ENCODE data around the gene TET1. TPM values are rescaled to one million over a fixed set of nuclear protein-coding genes. Genes with fewer than 3 reads are reported as not detected.

The TET1 gene
- total RNA-seq, 3 donors from 2014 or later: 6.9 to 12.8 (median 6.9) TPM

DNA sequence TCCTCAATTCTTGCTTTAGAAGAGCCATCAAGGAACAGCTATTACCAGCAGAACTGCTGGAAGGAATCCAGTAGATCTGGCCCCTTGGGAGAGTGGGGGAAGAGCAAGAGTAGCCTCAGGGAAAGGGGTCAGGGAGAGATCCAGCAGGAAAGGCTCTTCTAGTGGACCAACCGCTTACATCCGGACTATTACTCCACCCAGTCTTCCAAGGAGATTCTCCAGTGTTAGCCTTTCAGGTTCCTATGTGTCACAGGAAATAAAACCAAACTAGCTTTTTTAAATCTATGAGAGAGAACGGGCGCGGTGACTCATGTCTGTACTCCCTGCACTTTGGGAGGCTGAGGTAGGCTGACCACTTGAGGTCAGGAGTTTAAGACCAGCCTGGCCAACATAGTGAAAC, 34.3 kb downstream of the TET1 start:
- Histone ChIP-seq H3K9me3 (no peaks in the 10 kb centered on the region), H3K27ac (no peak overlapping the region), H3K4me3 (no peak overlapping the region), H3K36me3 (no peaks in the 10 kb centered on the region), H3K27me3 (no peaks in the 10 kb centered on the region), H3K4me1 (no peaks in the 10 kb centered on the region)
- DNase-seq (ENCODE audit: low spot score in 2 of 2): no peak
- intact Hi-C loops (cut with DNase I; ENCODE audit: low total_unique reads): no loop called here
- TF ChIP-seq, protein P1, sequence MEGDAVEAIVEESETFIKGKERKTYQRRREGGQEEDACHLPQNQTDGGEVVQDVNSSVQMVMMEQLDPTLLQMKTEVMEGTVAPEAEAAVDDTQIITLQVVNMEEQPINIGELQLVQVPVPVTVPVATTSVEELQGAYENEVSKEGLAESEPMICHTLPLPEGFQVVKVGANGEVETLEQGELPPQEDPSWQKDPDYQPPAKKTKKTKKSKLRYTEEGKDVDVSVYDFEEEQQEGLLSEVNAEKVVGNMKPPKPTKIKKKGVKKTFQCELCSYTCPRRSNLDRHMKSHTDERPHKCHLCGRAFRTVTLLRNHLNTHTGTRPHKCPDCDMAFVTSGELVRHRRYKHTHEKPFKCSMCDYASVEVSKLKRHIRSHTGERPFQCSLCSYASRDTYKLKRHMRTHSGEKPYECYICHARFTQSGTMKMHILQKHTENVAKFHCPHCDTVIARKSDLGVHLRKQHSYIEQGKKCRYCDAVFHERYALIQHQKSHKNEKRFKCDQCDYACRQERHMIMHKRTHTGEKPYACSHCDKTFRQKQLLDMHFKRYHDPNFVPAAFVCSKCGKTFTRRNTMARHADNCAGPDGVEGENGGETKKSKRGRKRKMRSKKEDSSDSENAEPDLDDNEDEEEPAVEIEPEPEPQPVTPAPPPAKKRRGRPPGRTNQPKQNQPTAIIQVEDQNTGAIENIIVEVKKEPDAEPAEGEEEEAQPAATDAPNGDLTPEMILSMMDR (IDR thresholded peaks at IDR 0.05): no peak
- TF ChIP-seq POLR2A (IDR thresholded peaks at IDR 0.05) (no peak), POLR2AphosphoS5 (IDR thresholded peaks at IDR 0.05) (no peak)

DNA sequence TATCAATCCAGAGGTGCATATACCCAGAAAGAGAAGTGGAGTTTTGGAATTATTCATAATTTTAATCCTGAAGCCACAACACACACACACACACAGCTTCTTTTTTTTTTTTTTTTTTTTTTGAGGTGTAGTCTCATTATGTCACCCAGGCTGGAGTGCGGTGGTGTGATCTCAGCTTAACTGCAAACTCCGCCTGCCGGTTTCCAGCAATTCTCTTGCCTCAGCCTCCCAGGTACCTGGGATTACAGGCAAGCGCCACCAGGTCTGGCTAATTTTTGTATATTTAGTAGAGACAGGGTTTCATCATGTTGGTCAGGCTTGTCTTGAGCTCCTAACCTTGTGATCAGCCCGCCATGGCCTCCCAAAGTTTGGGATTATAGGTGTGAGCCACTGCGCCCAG, 35.4 kb downstream of the TET1 start:
- TF ChIP-seq POLR2AphosphoS5 (IDR thresholded peaks at IDR 0.05) (no peak), POLR2A (IDR thresholded peaks at IDR 0.05) (no peak)
- TF ChIP-seq, protein P1 (IDR thresholded peaks at IDR 0.05): no peak
- Histone ChIP-seq H3K9me3 (no peaks in the 10 kb centered on the region), H3K27ac (no peak overlapping the region), H3K4me3 (no peak overlapping the region), H3K27me3 (no peaks in the 10 kb centered on the region), H3K36me3 (no peaks in the 10 kb centered on the region), H3K4me1 (no peaks in the 10 kb centered on the region)
- no peak for DNase-seq (ENCODE audit: low spot score in 2 of 2)
- intact Hi-C loops (cut with DNase I; ENCODE audit: low total_unique reads): no loop called here

DNA sequence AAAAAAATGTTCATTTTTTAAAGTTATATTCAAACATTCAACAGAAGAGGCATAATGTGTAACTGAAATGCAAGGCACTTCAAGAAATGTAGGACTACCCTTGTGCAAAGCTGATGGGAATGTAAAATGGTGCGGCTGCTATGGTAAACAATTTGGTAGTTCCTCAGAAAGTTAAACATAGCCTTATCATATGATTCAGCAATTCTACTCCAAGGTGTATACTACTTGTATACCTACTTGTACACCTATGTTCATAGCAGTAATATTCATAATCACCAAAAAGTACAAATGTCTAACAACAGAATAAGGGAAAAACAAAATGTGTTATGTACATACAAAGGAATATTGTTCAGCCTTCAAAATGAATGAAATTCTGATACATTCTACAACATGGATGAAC, 37.3 kb downstream of the TET1 start:
- no peaks in the 10 kb centered on the region for H3K9me3 ChIP-seq
- no peaks in the 10 kb centered on the region for H3K36me3 ChIP-seq
- no peak overlapping the region for H3K4me3 ChIP-seq
- no peaks in the 10 kb centered on the region for H3K27me3 ChIP-seq
- intact Hi-C loops (cut with DNase I; ENCODE audit: low total_unique reads): no loop called here
- TF ChIP-seq, protein P1 (IDR thresholded peaks at IDR 0.05): no peak
- TF ChIP-seq POLR2AphosphoS5 (IDR thresholded peaks at IDR 0.05): no peak
- TF ChIP-seq POLR2A (IDR thresholded peaks at IDR 0.05): no peak
- DNase-seq (ENCODE audit: low spot score in 2 of 2): no peak
- H3K27ac ChIP-seq: no peak overlapping the region
- H3K4me1 ChIP-seq: no peaks in the 10 kb centered on the region

DNA sequence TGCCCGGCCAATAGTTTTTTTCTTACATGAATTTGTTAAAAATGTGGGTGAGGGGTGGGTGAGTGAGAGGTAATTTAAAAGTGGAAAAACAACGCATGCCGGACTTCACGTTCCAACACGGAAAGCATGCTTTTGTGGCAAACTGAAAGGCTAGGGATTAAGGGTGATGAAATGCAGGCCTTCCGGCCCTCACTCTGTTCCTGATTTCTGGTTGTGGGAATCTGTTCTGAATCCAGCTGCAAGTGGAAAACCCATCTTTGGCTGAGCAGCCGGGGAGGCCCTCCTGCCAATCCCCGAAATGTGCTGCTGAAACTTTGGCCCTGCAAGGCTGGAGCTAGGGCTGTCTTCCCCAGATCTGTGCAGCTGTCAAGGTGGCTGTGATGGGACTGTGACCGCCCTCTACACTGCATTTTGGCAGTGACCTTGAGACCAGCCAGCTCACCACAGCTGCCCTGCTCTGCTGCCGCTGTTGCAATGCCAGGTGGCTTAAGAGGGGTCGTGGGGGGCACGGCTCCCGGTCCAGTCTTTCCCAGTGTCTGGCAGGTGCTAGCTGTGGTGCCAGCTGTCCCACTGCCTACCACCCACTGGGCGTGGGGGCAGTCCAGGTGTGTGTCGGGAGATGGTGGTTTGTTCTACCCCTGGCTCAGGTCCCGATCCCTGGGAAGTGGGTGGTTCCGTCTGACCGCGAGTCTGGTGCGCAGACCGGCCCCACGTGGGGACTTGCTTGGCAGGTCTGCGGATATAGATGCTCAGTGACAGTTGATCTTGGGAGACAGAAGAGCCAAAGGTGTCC, 39.0 kb downstream of the TET1 start:
- peak overlapping the region; percentile 59 to 61 for H3K27ac ChIP-seq
- H3K4me3 ChIP-seq: peak overlapping the region; percentile 40 to 70 (median 51)
- intact Hi-C loops (cut with DNase I; ENCODE audit: low total_unique reads): no loop called here
- H3K36me3 ChIP-seq: no peaks in the 10 kb centered on the region
- no peaks in the 10 kb centered on the region for H3K27me3 ChIP-seq
- DNase-seq (ENCODE audit: low spot score in 2 of 2): peak in 1 of 2 donors; percentile 57
- H3K4me1 ChIP-seq: no peaks in the 10 kb centered on the region
- H3K9me3 ChIP-seq: no peaks in the 10 kb centered on the region
- TF ChIP-seq, protein P1 (IDR thresholded peaks at IDR 0.05): no peak
- TF ChIP-seq POLR2AphosphoS5 (IDR thresholded peaks at IDR 0.05): peak in 1 of 3 donors; percentile 22
- no peak for TF ChIP-seq POLR2A (IDR thresholded peaks at IDR 0.05)

DNA sequence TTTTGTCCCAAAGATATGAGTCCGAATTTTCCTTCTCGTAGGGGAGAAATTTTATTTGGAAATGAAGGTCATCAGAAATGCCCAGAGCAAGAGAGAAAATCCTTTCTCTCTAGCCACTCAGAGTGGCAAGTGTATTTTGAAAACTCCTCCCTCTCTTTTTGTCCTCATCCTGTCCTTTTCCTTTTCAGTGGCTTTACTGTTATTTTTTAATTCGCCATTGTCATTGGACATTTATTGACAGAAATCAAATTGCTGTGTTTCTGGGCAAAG, 39.6 kb downstream of the TET1 start:
- peak overlapping the region; percentile 59 to 61 for H3K27ac ChIP-seq
- intact Hi-C loops (cut with DNase I; ENCODE audit: low total_unique reads): loop anchor here (10.0 kb wide), 1 partner anchor 515 kb away; no protein-coding TSS in a partner anchor
- no peak for DNase-seq (ENCODE audit: low spot score in 2 of 2)
- TF ChIP-seq POLR2A (IDR thresholded peaks at IDR 0.05): no peak
- no peaks in the 10 kb centered on the region for H3K4me1 ChIP-seq
- no peaks in the 10 kb centered on the region for H3K9me3 ChIP-seq
- H3K27me3 ChIP-seq: no peaks in the 10 kb centered on the region
- H3K4me3 ChIP-seq: peak overlapping the region; percentile 40 to 70 (median 51)
- no peaks in the 10 kb centered on the region for H3K36me3 ChIP-seq
